Mucosa of rectum (tissue), 2 donors: ENCODE measurements around the gene PIK3IP1.
A peak's percentile ranks its signal among the peaks of the same experiment; 100 is the strongest.

Experiments used
- H3K27ac ChIP-seq, 2 donors: one replicate each; pipeline ENCODE4 v1.7.0; 2013; ENCODE audit warnings: inconsistent platforms in 2 of 2, low read depth in 2 of 2, low read length in 2 of 2
- H3K27me3 ChIP-seq, 2 donors: one replicate each; pipeline ENCODE4 v1.7.0; 2013; ENCODE audit warnings: low read length in 2 of 2; ENCODE audit not compliant: control insufficient read depth in 2 of 2, insufficient read depth in 2 of 2
- H3K36me3 ChIP-seq, 2 donors: one replicate each; pipeline ENCODE4 v1.7.0; 2013; ENCODE audit warnings: low read length in 2 of 2; ENCODE audit not compliant: control insufficient read depth in 2 of 2, insufficient read depth in 2 of 2
- H3K4me1 ChIP-seq, 2 donors: one replicate each; pipeline ENCODE4 v1.7.0; 2013; ENCODE audit warnings: low read length in 2 of 2, mild to moderate bottlenecking in 1 of 2; ENCODE audit not compliant: control insufficient read depth in 2 of 2, insufficient read depth in 2 of 2
- H3K4me3 ChIP-seq, 2 donors: one replicate each; pipeline ENCODE4 v1.7.0; 2013; ENCODE audit warnings: low read length in 2 of 2
- H3K9ac ChIP-seq, 2 donors: one replicate each; pipeline ENCODE4 v1.7.0; 2013; ENCODE audit warnings: low read length in 2 of 2, low read depth in 1 of 2, mild to moderate bottlenecking in 1 of 2
- H3K9me3 ChIP-seq, 2 donors: one replicate each; pipeline ENCODE4 v1.7.0; 2013; ENCODE audit warnings: low read length in 2 of 2; ENCODE audit not compliant: control insufficient read depth in 2 of 2
- donor health status: healthy.
- donor health status: Normal muscosa, but diverticular disease.

Gene PIK3IP1

DNA sequence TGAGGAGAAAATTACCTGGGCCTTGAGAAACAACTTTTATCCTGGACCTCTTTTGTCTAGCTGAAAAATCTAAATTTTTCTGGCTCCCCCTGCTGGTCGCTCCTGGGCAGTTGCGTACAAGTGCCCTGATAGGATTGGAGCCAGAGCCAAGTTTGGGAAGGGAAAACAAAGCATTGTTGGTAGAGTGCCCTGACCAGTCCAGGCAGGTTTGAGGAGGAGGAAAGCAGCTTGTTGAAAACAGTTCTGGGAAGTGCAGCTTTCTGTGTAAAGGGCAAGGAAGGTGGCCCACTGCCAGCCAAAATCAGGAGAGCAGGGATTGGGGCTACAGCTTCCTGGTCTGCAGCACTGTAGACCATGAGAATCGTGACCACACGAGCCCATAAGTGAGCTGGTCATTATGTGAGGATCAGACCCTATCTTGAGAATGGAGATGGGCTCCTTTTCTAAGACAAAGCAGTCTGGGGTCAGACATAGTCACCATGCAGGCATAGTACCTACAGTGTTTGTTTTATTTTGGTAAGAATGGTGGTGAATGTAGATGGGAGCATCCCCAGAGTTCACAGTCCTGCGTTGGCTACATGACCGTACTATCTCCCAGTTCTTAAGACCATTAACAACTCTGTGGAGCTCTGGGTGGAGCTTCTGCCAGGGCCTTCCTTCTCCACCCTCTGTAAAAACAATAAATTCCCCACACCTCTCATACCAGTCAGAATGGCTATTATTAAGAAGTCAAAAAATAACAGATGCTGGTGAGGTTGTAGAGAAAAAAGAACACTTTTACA lies 21.3 kb upstream of the PIK3IP1 start:
- Histone ChIP-seq H3K36me3 (no peaks in the 10 kb centered on the region), H3K27me3 (no peaks in the 10 kb centered on the region), H3K4me1 (peaks cover 5 to 6% of the 10 kb centered on the region in 2 donors), H3K9ac (peak overlapping the region in 1 of 2 donors; percentile 1), H3K9me3 (no peaks in the 10 kb centered on the region), H3K27ac (peak overlapping the region; percentile 55 to 59), H3K4me3 (no peak overlapping the region)

DNA sequence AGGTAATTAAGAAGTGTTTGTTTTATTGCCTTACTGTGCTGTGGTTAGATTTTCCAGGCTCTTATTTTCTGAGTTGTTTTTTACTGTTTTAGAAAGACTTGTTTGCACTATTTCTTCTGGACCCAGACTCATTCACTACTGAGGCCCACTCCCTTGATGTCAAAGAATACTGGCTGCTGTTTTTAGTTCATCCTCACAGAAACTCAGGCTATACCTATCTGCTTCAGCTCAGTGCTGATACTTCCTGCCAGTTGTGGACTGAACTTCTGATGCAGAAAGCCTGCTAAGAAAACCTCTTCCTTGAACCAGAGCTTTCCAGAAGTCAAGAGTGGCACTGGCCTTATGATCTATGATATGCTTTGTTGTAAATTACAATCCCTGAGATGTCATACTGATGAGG lies 15.9 kb upstream of the PIK3IP1 start:
- Histone ChIP-seq H3K9me3 (no peaks in the 10 kb centered on the region), H3K9ac (no peak overlapping the region), H3K4me3 (no peak overlapping the region), H3K36me3 (no peaks in the 10 kb centered on the region), H3K27me3 (no peaks in the 10 kb centered on the region), H3K4me1 (no peaks in the 10 kb centered on the region), H3K27ac (no peak overlapping the region)

DNA sequence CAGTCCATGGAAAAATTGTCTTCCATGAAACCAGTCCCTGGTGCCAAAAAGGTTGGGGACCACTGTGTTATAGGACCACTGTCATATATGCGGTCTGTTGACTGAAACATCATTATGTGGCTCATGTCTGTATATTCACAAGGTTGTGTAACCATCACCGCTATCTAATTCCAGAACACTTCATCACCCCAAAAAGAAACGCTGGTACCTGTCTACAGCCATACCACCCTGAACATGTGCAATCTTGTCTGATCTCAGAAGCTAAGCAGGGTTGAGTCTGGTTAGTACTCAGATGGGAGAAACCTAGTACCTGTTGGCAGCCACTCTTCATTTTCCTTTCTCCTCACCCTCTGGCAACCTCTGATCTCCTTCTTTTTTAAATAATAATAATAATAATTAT lies 12.9 kb upstream of the PIK3IP1 start:
- H3K9ac ChIP-seq, result no peak overlapping the region
- no peaks in the 10 kb centered on the region for H3K36me3 ChIP-seq
- H3K27ac ChIP-seq, result no peak overlapping the region
- no peaks in the 10 kb centered on the region for H3K27me3 ChIP-seq
- H3K9me3 ChIP-seq, result no peaks in the 10 kb centered on the region
- H3K4me3 ChIP-seq, result no peak overlapping the region
- H3K4me1 ChIP-seq, result peaks cover 0 to 4% of the 10 kb centered on the region in 2 donors

DNA sequence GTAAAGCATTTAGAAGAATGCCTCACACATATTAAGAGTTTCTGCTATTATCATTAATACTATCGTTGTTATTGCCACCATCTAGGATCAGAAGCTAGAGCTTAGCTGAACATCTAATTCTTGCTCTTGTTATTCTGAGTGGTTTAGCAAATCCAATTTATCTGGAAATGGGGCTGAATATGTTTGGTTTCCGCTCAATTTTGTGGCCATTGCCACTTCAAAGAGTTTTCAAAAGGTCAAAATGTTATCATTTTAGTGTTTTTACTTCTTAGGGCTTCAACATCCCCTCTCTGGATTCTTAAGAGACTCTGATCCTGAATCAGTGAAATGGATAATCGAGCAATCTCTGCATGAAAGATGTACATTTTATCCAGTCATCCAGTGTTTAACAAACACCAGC lies 10.2 kb upstream of the PIK3IP1 start:
- Histone ChIP-seq H3K9ac (no peak overlapping the region), H3K27ac (no peak overlapping the region), H3K27me3 (no peaks in the 10 kb centered on the region), H3K4me3 (no peak overlapping the region), H3K9me3 (no peaks in the 10 kb centered on the region), H3K36me3 (no peaks in the 10 kb centered on the region), H3K4me1 (peaks cover 0 to 4% of the 10 kb centered on the region in 2 donors)

DNA sequence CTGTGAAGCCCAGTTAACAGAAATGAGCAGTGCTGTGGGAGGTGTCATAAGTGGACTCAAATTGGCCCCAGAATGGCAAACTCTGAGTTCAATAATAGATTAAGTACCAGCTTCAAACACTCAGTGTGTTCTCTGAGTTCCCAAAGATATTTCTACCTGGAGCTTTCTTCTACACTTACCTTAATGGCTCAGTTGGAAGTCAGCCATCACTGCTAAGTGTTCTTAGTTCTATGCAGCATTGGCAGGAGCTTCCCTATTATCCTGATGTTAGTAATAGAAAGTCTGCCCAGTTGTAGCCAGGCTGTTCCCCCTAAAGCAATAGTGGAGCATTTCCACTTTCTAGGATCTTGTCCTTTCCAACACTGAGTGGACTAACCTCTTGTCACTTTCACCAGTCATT lies 9.7 kb upstream of the PIK3IP1 start:
- no peaks in the 10 kb centered on the region for H3K36me3 ChIP-seq
- peaks cover 0 to 7% of the 10 kb centered on the region in 2 donors for H3K4me1 ChIP-seq
- no peak overlapping the region for H3K4me3 ChIP-seq
- H3K27ac ChIP-seq, result no peak overlapping the region
- H3K27me3 ChIP-seq, result no peaks in the 10 kb centered on the region
- no peak overlapping the region for H3K9ac ChIP-seq
- no peaks in the 10 kb centered on the region for H3K9me3 ChIP-seq

DNA sequence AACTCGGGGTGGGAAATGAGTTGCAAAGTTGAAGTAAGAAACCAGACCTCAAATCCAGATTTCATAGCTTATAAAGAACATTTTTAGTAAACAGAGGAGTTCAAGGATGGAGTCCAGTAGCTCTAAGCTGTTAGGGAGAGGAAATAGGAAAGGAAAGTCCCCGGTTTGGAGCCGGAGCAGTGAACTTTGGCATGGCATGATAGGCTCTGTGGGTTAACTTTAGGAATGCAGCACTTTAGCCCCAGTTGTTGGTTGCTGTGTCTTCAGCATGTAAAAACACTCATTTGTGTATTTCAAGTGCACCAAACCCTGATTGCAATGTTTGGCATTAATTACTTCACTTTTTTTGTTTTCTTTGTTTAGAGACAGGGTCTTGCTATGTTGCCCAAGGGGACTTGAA lies 8.6 kb upstream of the PIK3IP1 start:
- Histone ChIP-seq H3K9ac (no peak overlapping the region), H3K27ac (no peak overlapping the region), H3K4me3 (no peak overlapping the region), H3K27me3 (no peaks in the 10 kb centered on the region), H3K4me1 (peaks cover 7 to 18% of the 10 kb centered on the region in 2 donors), H3K36me3 (no peaks in the 10 kb centered on the region), H3K9me3 (no peaks in the 10 kb centered on the region)

DNA sequence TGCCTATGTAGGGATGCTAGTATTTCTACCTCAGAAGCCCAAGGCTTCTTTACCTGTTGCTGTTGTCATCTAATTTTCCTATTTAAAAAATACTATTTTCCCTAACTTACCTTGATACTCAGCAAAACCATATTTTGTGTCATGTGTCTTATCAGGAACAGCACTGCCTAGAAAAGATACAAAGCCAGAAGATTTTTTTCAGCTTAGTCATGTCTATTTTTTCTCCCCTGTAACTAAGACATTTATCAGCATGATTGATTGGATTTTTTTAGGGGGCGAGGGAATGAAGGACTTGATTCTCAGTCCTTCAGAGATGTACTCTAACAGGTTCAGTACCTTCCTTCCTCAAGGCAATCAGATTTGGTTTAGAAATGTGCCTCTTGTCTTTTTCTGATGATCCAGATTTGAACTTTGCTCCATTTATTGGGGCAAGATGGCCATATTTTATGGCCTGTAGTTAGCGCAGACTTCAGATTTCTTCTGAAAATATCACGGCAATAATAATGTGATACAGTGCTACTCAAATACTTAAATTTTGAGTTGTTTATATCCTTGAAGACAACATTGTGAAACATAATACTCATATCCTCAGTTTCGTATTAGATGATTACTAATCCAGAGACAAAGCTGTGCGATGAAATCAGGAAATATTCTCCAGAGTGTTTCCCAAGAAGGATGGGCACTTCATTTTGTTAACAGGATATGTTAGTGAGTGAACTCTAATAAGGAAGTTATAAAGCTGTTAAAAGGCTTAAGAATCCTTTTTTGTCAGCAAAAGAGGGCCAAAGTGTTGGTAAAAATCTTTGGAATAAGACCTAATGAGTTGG lies 3.8 kb upstream of the PIK3IP1 start:
- no peaks in the 10 kb centered on the region for H3K9me3 ChIP-seq
- H3K36me3 ChIP-seq, result no peaks in the 10 kb centered on the region
- H3K9ac ChIP-seq, result peak overlapping the region; percentile 20 to 27
- no peaks in the 10 kb centered on the region for H3K27me3 ChIP-seq
- H3K4me3 ChIP-seq, result peak overlapping the region in 1 of 2 donors; percentile 5
- peaks cover 18% of the 10 kb centered on the region in 2 donors for H3K4me1 ChIP-seq
- peak overlapping the region; percentile 46 to 71 for H3K27ac ChIP-seq

DNA sequence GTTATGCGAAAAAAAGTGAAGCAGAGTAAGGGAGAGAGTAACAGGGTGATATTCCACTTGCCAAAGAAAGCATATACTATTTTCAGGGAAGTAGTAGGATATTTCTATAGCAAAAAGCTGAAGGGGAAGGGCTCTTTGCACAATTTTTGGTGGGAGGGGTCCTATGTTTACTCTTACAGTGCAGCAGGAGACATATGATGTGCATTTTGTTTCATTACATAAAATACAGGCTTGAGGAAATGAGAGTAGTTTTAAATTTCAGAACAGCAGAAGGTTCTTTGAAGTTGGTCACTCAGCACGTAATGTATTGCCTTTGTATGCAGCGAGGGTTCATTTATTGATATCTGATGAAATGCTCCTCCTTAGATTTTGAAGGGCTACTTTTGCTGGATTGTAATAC lies 3.1 kb upstream of the PIK3IP1 start:
- peak overlapping the region; percentile 9 to 71 for H3K27ac ChIP-seq
- no peaks in the 10 kb centered on the region for H3K27me3 ChIP-seq
- no peaks in the 10 kb centered on the region for H3K9me3 ChIP-seq
- H3K9ac ChIP-seq, result no peak overlapping the region
- H3K36me3 ChIP-seq, result no peaks in the 10 kb centered on the region
- peaks cover 15 to 19% of the 10 kb centered on the region in 2 donors for H3K4me1 ChIP-seq
- H3K4me3 ChIP-seq, result no peak overlapping the region

DNA sequence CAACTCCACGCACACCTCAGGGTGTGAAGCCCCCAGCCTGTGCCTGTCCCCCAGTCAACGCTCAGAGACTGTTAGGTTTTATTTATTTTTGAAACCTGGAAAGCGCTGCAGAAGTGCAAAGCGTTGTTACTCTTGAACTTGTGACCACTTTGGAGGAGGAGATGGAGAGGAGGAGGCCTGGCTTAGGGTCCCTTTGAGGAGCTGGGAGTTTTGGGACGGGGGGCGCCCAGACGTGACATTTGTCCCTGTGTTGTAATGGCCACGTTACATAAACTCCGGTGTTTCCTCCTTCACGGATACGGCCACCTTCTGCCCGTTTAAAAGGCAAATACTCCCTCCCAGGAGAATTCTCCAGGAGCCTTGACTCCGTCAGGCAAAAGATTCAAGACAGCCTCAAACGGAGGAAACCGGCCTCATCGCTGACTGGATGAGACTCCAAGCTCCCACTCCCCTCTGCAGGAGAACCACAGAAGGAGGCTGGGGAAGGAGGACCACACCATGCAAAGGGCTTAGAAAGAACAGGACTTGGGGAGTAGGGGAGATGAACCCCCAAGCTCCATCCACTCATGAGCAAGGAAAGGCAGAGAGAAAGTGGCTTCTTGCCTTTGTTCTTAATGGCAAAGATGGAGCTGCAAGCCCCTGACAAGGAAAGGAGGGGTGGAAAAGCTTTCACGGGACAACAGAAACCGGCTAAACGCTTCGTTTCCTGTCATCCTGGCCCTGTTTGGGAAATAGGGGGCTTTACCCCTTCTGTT lies 630 bp downstream of the PIK3IP1 start:
- H3K9ac ChIP-seq, result peak overlapping the region; percentile 83 to 100
- peaks cover 18% of the 10 kb centered on the region in 2 donors for H3K36me3 ChIP-seq
- H3K27me3 ChIP-seq, result no peaks in the 10 kb centered on the region
- H3K4me1 ChIP-seq, result peaks cover 24 to 34% of the 10 kb centered on the region in 2 donors
- no peaks in the 10 kb centered on the region for H3K9me3 ChIP-seq
- H3K27ac ChIP-seq, result peak overlapping the region; percentile 97 to 99
- peak overlapping the region; percentile 75 to 93 for H3K4me3 ChIP-seq
